Lung (tissue), 12 donors: ENCODE measurements around the gene ARHGDIA. TPM values are rescaled to one million over a fixed set of nuclear protein-coding genes. Genes with fewer than 3 reads are reported as not detected.
A peak's percentile ranks its signal among the peaks of the same experiment; 100 is the strongest.

Source experiments
- ATAC-seq: fragments of 200-7000 bp; cut with Tn5 transposase; one replicate; pipeline ENCODE4 v1.9.1; 2020; ENCODE audit warnings: moderate number of reproducible peaks; ENCODE audit not compliant: insufficient read depth, low FRiP score
- DNase-seq, 3 donors: peaks; one replicate each; pipeline ENCODE4 v3.0.0-alpha.2; 2013 to 2017
- H3K27ac ChIP-seq, 2 donors: one replicate each; pipeline ENCODE4 v1.5.1; 2013; ENCODE audit warnings: mild to moderate bottlenecking in 2 of 2, moderate library complexity in 2 of 2, control low read depth in 1 of 2, inconsistent platforms in 1 of 2, low read depth in 1 of 2, low read length in 1 of 2
- H3K27me3 ChIP-seq, 3 donors: one replicate each; pipeline ENCODE4 v1.5.1; 2013; ENCODE audit warnings: low read length in 2 of 3; ENCODE audit not compliant: control insufficient read depth in 3 of 3, insufficient read depth in 3 of 3
- H3K36me3 ChIP-seq, 4 donors: one replicate each; pipeline ENCODE4 v1.5.1; 2013; ENCODE audit warnings: low read length in 4 of 4, mild to moderate bottlenecking in 1 of 4, moderate library complexity in 1 of 4; ENCODE audit not compliant: control insufficient read depth in 4 of 4, insufficient read depth in 4 of 4
- H3K4me1 ChIP-seq, 5 donors: one replicate each; pipeline ENCODE4 v1.5.1; 2013; ENCODE audit warnings: low read length in 5 of 5, mild to moderate bottlenecking in 2 of 5, moderate library complexity in 1 of 5; ENCODE audit not compliant: control insufficient read depth in 5 of 5, insufficient read depth in 5 of 5
- H3K4me3 ChIP-seq: one replicate; pipeline ENCODE4 v1.5.1; 2013; ENCODE audit warnings: mild to moderate bottlenecking, control low read depth, moderate library complexity
- H3K9ac ChIP-seq, 2 donors: one replicate each; pipeline ENCODE4 v1.5.1; 2013; ENCODE audit warnings: low read length in 2 of 2, control low read depth in 1 of 2; ENCODE audit not compliant: insufficient read depth in 1 of 2
- H3K9me3 ChIP-seq, 4 donors: one replicate each; pipeline ENCODE4 v1.5.1; 2013; ENCODE audit warnings: low read length in 3 of 4, mild to moderate bottlenecking in 1 of 4, moderate library complexity in 1 of 4; ENCODE audit not compliant: control insufficient read depth in 4 of 4, insufficient read depth in 3 of 4
- WGBS, 2 donors: extraction: QIAGEN DNeasy Blood & Tissue Kit; methylation state at CpG; one replicate each; pipeline ENCODE4 v1.1.7; 2013; 5-methylcytosine and 5-hydroxymethylcytosine counted together
- polyA plus RNA-seq, 2 donors: library from polyadenylated mRNA; stranded (reverse); fragments of 200-250 nt; gene quantifications; one replicate each; pipeline ENCODE4 v1.2.1, GENCODE V29; 2013
- total RNA-seq, 2 donors: library from RNA; depleted of rRNA in 1 of 2; stranded (reverse); fragments of >200 nt in 1 of 2; gene quantifications; one replicate each; pipeline ENCODE4 v1.2.1, GENCODE V29; 2014 to 2021
- TF ChIP-seq, protein P1 (sequence below): IDR thresholded peaks from 2 replicates; pipeline ENCODE4 v1.5.1; 2012; ENCODE audit warnings: mild to moderate bottlenecking; ENCODE audit errors: control extremely low read depth, extremely low read depth
- donor health status: control.
- donor health status: control.
- donor health status: Bipolar disorder and iron deficiency.
- donor health status: healthy.
- donor health status: DM: yes; HTN: yes; CAD: no.

The ARHGDIA gene
- total and polyA plus RNA-seq, 4 donors = 118 to 558 (median 396) TPM

DNA sequence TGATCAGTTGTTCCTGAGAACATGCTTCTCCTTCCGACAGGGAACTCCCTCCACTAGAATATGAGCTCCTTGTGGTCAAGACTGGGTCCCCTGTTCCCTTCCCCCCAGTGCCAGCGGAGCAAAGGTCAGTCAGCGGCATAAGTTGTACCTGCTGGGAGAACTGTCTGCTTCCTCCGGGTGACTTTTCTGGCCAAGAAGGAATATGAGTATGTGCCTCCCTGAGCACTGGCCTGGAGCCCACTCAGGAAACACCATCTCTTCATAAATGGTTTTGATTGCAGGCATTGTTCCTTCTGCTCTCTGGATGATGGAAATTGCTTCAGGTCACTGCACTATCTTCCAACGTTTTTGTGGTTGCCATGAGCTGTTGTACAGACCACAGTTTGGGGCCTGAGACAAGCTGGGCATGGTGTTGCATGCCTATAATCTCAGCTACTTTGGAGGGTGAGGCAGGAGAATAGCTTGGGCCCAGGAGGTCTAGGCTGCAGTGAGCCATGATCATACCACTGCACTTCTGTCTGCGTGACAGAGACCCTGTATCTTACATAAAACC, 7.9 kb downstream of the ARHGDIA start:
- no peak overlapping the region for H3K9ac ChIP-seq

DNA sequence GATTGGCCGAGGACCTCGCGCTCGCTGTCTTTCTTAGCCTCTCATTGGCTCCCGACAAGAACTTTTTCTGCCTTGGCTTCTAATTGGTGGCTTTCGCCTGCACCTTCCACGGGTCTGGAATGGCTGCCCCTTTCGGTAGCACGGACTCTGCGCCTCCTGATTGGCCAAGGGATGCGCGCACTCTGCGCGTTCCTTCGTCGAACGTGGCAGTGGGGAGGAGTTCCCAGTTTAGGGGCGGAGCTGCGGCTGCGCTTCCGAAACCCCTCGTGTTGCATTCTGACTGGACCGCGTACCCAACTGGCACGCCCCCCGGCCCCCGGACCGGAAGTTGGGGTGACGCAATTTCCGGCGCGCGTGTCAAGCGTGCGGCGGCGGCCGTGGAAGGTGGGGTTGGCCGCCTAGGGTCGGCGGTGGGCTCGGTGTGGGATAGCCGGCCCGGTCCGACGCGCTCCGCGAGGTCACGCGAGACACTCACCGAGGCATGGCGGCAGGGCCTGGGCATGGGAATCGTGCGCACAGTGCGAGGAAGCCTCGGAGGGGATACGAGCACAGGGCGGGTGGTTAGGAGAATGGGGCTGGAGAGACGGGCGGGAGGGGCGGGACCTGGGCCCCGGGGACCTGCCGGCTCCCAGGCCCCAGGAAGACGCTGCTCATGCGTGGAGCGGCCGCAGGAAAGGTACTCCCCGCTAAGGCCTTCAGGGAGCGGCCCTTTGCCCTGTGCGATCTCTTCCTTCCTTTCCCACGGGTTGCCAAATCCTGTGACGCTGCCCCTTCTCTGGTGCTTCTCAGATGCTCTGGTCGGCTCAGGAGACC, 10.2 kb downstream of the ARHGDIA start:
- peak overlapping the region; percentile 76 to 89 for H3K9ac ChIP-seq
- DNase-seq (peak; percentile 100), ATAC-seq (peak; percentile 92)
- TF ChIP-seq, protein P1, sequence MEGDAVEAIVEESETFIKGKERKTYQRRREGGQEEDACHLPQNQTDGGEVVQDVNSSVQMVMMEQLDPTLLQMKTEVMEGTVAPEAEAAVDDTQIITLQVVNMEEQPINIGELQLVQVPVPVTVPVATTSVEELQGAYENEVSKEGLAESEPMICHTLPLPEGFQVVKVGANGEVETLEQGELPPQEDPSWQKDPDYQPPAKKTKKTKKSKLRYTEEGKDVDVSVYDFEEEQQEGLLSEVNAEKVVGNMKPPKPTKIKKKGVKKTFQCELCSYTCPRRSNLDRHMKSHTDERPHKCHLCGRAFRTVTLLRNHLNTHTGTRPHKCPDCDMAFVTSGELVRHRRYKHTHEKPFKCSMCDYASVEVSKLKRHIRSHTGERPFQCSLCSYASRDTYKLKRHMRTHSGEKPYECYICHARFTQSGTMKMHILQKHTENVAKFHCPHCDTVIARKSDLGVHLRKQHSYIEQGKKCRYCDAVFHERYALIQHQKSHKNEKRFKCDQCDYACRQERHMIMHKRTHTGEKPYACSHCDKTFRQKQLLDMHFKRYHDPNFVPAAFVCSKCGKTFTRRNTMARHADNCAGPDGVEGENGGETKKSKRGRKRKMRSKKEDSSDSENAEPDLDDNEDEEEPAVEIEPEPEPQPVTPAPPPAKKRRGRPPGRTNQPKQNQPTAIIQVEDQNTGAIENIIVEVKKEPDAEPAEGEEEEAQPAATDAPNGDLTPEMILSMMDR = no peak
- H3K36me3 ChIP-seq = peaks cover 0 to 28% (median 23%) of the 10 kb centered on the region in 4 donors
- H3K9me3 ChIP-seq = no peaks in the 10 kb centered on the region
- H3K27ac ChIP-seq = peak overlapping the region; percentile 80 to 99
- H3K4me3 ChIP-seq = peak overlapping the region; percentile 79
- H3K27me3 ChIP-seq = no peaks in the 10 kb centered on the region
- 1% methylated on average over 73 to 74 of the region's 74 CpGs for WGBS, 2 donors
- peaks cover 0 to 23% (median 10%) of the 10 kb centered on the region in 5 donors for H3K4me1 ChIP-seq

More for the DNA sequence above, 7.9 kb downstream of the ARHGDIA start:
- Histone ChIP-seq H3K36me3 (peaks cover 0 to 24% (median 19%) of the 10 kb centered on the region in 4 donors), H3K4me3 (no peak overlapping the region), H3K4me1 (peaks cover 0 to 23% (median 11%) of the 10 kb centered on the region in 5 donors), H3K9me3 (no peaks in the 10 kb centered on the region), H3K27me3 (no peaks in the 10 kb centered on the region), H3K27ac (peak overlapping the region in 1 of 2 donors; percentile 35)
- TF ChIP-seq, protein P1 = no peak
- ATAC-seq (no peak), DNase-seq (no peak)
- WGBS, 2 donors = 46 to 73% methylated on average over 6 of the region's 6 CpGs

DNA sequence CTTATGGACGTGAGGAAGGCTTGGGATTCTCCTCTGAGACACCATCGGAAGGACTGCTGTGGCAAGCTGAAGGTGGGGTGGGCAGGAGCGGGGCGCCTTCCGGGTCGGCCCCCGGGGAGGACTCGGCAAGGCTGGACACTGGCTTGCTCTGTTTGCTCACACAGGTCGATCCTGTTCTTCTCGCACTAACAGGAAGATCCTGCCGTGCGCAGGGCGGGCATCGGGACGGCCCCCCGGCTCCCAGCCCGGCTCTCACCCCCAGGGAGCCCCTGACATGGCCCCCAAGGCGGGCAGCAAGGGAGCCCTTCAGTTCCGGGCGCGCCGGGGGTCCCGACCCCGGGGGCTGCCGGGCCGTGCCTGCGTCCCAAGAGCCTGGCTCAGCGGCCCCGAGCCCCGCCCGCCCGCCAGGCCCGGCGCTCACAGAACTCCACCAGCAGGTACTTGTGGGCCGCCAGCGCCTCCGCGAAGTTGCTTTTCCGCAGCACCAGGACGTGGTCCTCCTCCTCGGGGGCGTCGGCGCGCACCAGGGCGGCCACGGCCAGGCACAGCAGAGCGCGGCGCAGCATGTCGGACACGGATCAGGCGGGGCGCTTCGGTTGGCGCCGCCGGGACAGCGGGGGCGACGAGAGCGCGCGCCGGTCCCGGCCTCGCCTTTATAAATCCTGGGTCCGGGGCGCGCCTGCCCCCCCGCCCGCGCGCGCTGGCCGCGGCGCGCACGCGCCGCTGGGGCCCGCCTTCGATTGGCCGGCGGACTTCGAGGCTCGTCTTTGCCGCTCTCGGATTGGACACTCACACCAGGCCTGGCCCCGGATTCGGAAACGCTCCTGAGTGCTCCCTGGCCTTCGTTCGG, 11.0 kb downstream of the ARHGDIA start, which contains the start of gene P4HB:
Gene P4HB (minus strand): TSS at position 630 of the 850 bp plus-strand sequence. CDS start 64 bp downstream, at position 566.
- peaks cover 0 to 30% (median 24%) of the 10 kb centered on the region in 4 donors for H3K36me3 ChIP-seq
- ATAC-seq (no peak), DNase-seq (no peak)
- no peaks in the 10 kb centered on the region for H3K27me3 ChIP-seq
- TF ChIP-seq, protein P1 = no peak
- peaks cover 0 to 23% (median 11%) of the 10 kb centered on the region in 5 donors for H3K4me1 ChIP-seq
- no peaks in the 10 kb centered on the region for H3K9me3 ChIP-seq
- H3K9ac ChIP-seq = peak within 1 kb of the TSS; percentile 91
- 1% methylated on average over 88 to 95 of the region's 95 CpGs for WGBS, 2 donors
- peak within 1 kb of the TSS; percentile 79 for H3K4me3 ChIP-seq
- peak within 1 kb of the TSS; percentile 96 to 99 for H3K27ac ChIP-seq
